Kasumi-1 (cell line): Measurements from ENCODE around the gene SOD3.

Experiments used
- DNase-seq, 2 experiments: peaks; one replicate each; lab custom pipeline; 2025; lab: John Stamatoyannopoulos, UW

The SOD3 gene, protein sequence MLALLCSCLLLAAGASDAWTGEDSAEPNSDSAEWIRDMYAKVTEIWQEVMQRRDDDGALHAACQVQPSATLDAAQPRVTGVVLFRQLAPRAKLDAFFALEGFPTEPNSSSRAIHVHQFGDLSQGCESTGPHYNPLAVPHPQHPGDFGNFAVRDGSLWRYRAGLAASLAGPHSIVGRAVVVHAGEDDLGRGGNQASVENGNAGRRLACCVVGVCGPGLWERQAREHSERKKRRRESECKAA

GRCh38 chr4:24794916-24795665 is at the start of gene SOD3:
Gene SOD3, plus strand, starts transcription at chr4:24795573. Its CDS starts 3,949 bp downstream, at chr4:24799522.
- no peak for DNase-seq

DNA sequence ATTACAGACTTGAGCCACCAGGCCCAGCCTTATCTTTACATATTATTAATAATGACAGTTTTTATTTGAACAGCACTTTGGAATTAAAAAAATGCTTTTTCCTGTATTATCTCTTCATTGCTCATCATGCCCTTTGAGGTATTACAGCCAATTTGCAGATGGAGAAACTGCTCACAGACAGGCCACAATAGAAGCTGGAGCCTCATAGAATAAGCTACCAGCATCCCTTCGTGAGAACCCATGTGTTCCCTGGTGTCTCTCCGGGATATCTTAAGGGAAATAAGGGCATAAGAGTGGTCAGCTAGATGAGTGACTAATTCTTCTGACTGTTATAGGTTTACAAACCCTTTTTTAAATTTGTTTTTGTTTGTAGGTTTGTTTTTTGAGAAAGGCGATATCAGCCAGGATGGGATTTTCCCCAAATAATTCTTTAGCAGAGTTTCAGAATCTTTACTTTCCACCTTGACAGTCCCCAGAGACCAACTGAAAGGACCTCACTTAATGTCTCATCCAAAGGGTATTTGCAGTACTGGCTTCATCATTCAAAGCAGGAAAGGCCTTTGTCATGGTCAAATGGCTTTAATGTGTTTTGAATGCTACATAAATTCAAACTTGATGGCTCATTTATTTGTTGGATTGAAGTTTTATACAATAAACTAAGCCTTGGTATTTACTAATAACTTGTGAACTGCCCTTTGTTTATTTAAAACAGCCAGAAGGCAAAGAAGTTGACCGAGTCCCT is 48.0 kb upstream of the SOD3 start:
- no peak for DNase-seq

DNA sequence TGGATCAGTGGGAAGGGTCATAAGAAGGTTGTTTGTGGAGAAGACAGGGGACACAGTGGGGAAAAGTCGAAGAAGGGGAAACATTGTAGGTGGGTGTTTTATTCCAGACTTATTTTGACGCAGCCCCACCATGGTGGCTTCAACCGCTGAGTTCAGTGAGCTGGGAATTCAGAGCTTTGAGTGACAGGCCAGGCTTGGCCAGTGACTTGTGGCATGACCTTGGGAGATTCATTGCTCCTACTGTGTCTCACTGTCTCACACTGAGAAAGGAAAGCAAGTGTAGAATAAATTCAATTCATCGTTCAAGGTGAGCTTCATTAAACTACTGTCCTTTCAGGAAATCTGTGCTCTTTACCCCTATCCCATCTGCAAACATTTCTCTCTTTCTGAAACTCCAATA is 47.4 kb upstream of the SOD3 start:
- no peak for DNase-seq

DNA sequence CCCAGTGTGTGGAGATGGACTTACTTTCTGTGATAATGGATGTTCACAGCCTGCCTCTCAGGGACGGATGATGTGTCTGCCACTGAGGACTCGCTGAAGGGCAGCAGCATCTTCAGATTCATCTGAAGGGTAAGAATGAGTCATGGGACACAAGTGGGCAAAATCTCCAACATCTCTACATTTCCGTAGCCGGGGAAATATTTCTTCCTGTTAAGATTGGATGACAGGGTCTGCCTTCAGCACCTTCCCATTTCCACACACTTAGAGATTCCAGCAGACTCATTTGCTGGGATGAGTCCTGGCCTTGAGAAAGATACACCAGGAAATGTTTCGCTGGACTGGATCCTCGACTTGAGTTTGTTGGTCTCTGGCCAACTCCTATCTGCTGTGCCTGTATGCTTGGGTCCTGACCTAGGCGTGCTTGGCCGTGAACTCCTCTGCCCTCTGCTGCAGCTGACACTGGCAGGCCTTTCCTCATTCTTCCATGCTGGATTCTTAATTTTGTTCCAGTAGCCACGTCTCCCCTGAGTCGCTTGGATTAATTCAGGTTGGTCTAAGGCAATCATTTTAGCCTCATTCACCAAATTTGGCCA is 46.5 kb upstream of the SOD3 start:
- no peak for DNase-seq

GRCh38 chr4:24750106-24750505 is 45.3 kb upstream of the SOD3 start:
- DNase-seq = no peak

DNA sequence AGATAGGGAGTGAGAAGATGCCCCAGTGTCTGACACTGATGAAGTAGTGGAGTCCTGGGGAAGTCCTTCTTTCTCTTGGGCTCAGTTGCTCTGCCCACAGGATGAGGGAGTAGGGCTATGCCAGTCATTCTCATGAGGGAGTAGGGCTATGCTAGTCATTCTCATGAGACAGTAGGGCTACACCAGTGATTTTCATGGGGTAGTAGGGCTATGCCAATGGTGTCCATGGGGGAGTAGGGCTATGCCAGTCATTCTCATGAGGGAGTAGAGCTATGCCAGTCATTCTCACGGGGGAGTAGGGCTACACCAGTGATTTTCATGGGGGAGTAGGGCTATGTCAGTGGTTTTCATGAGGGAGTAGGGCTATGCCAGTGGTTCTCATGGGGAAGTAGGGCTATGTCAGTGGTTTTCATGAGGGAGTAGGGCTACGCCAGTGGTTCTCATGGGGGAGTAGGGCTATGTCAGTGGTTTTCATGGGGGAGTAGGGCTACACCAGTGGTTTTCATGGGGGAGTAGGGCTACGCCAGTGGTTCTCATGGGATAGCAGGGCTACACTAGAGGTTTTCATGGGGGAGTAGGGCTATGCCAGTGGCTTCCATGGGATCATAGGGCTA is 43.3 kb upstream of the SOD3 start:
- DNase-seq = no peak

- DNase-seq = no peak
Observed at GRCh38 chr4:24753519-24753918, 41.9 kb upstream of the SOD3 start.

GRCh38 chr4:24754571-24754970 is 40.8 kb upstream of the SOD3 start:
- DNase-seq = no peak

DNA sequence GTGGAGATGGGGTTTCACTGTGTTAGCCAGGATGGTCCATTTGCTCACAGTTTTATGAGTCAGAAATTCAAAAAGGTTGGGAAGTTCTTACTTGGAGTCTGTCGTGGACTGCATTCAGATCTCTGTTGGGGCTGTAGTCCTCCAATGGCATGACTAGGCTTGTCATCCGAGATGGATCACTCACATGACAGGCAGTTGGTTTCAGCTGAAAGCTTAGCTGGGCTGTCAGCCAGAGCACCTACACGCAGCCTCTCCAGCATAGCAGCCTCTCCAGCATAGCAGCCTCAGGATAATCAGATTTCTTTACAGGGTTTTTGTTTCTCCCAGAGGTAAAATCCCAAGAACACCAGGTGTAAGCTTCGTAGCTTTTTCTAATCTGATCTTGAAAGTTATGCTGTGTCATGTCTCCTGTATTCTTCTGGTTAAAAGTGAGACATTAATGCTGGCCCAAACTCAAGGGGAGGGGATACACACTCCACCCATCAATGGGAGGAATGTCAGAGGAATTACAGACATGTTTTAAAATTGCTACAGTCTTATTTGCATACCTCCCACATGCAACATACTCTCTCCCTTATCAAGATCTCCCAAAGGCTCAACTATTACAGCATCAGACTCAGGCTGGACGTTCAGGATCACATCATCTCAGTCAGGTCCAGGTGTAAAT is 31.6 kb upstream of the SOD3 start:
- no peak for DNase-seq

- no peak for DNase-seq
Observed at GRCh38 chr4:24764345-24764744, 31.0 kb upstream of the SOD3 start.

DNA sequence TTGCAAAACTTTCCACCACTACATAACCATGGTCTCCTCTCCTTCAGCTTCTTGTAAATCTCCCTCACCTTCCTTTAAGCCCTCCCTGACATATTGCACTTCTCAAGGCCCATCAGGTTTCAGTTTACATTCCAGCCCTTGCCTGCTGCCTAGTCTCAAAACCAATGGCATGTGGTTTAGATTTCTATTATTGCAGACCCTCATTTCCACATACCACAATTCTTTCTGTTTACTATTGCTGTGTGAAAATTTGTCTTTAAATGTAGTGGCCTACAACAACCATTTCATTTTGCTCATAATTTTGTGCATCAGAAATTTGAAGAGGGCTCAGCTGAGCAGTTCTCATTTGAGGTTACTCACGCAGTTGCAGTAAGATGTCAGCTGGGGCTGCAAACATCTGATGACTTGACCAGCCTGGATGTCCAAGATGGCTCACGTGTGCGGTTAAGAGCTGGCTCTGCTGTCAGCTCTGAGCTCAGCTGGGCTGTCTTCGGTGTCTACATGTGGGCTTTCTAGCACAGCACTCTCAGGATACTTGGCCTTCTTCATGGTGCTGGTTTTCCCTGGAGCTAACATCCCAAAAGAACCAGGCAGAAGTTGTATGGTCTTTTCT is 29.9 kb upstream of the SOD3 start:
- no peak for DNase-seq

DNA sequence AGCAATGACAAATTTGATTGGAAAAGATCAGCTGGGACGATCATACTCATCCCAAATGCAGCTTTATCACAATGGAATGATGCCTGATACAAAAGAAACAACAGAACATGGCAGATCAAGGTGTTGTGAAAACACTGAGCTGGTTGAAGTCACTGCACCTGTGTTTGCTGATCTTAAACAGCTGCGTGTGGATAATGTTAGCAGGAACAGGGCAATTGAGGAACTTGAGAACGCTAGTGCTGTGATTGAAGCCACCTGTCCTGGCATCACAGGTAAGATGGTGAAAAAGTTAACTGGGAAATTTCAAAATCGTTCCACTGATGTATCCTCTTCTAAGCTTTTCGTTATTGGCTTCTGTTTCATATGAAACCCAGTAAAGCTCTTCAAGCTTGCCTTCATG is 27.4 kb upstream of the SOD3 start:
- no peak for DNase-seq

- no peak for DNase-seq
Observed at GRCh38 chr4:24768604-24769003, 26.8 kb upstream of the SOD3 start.

GRCh38 chr4:24769571-24769970 is 25.8 kb upstream of the SOD3 start:
- no peak for DNase-seq

DNA sequence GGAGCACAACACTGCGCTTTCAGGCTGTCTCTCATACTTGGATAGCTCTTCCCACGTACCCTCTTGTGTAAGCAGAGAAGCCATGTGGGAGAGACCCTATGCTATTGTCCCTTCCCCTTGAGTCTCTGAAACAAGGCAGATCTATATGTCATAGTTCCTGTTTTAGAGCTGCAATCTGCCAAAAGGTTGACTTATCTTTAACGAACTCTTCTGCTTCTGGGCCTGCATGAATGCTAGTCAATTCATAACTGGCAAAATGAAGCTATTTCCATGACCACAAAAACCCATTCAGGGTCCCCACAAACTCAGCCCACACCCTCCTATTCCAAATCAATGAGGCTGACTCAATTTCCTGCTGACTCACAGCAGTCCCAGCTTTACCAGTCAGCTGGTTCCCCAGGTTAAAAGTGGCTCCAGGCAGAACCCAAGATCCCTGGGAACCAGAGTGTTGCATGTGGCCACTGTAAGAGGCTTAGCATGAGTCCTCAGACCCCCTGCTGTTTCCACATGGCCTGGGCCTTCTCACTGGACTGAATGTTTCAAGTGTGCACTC is 25.3 kb upstream of the SOD3 start:
- DNase-seq = peak; percentile 76 to 85

DNA sequence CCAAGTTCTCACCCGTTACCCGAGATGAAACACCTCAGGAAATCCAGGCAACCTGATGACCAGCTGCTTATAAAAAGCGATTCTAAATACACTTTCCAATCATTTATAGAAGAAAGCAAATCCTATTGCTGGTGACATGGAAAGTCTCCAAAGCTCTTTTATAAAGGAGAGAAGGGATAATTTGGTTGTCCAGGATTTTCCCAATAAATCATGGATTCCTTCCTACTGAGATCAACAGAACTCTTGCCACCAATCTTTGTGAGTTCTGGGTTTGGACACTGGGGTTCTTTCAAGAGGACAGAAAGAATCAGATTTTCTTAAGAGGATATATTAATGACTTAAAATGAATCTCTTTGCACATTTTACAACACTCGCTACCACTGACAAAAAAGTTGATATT is 24.7 kb upstream of the SOD3 start:
- no peak for DNase-seq

- no peak for DNase-seq
Observed at GRCh38 chr4:24771241-24771640, 24.1 kb upstream of the SOD3 start.

- no peak for DNase-seq
Observed at GRCh38 chr4:24772061-24772705, 23.2 kb upstream of the SOD3 start.

GRCh38 chr4:24772952-24773351 is 22.4 kb upstream of the SOD3 start:
- no peak for DNase-seq

DNA sequence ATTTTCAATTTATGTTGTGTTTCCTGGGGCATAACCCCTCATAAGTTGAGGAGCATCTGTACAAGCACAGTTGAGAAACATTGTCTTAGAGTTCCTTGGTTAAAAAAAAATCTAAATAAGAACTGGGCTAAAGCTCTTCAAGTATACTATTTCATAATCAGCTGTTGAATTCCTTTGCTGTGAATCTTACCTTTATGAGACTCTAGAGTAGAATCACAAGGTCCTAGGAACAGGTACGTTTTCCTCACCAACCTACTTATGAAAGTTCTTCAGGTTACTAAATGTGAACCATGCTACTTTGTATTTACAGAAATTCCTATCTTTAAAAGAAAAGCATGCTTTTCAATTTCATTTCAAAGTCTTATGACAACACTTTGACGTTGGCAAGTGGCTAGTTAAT is 20.9 kb upstream of the SOD3 start:
- no peak for DNase-seq
